Measurements from ENCODE around the gene CA6.

The CA6 gene

DNA sequence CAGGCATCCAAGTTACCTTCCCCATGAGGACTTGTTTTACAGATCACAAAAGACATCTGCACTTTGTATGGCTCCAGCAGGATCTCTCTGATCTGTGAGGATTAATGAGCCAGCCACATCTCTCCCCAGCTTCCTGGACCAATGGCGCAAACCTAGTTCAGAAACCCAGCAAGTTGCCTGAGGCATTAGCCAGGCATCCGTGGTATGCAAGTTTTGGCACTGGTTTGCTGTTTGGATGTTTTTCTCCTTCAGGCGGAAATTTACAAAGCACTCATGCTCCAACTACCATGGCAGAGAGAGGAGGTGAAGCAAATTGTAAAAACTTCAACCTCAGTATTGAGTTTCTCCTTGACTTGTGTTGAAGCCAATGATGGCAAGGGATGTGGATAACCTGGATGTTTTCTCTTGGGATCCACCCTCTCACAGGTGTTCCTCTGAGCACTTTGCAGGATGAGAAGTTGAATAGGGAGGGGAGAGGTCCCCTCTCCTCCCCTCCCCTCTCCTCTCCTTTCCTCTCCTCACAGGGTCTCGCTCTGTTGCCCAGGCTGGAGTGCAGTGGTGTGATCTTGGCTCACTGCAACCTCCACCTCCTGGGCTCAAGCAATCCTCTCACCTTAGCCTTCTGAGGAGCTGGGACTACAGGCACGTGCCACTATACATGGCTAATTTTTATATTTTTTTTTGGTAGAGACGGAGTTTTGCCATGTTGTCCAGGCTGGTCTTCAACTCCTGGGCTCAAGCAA lies 41.6 kb upstream of the CA6 start:
- no peak overlapping the region for H3K4me3 ChIP-seq (ENCODE audit: insufficient read length, low read depth)
- H3K27me3 ChIP-seq (ENCODE audit: insufficient read depth, insufficient read length) = no peaks in the 10 kb centered on the region
- H3K9me3 ChIP-seq (ENCODE audit: insufficient read depth, low read length) = no peaks in the 10 kb centered on the region; the same call in 1 of the 2 replicates
- no peaks in the 10 kb centered on the region for H3K4me1 ChIP-seq (ENCODE audit: insufficient read depth, insufficient read length)
- H3K36me3 ChIP-seq (ENCODE audit: insufficient read depth, insufficient read length, low read length) = no peaks in the 10 kb centered on the region
- DNase-seq (ENCODE audit: low read depth, low spot score) = no peak
- peak overlapping the region; percentile 17 for H3K9ac ChIP-seq (ENCODE audit: insufficient read length, low read depth)
- TF ChIP-seq YY1 (IDR thresholded peaks at IDR 0.05; ENCODE audit: insufficient read depth, insufficient read length) (no peak), SUZ12 (IDR thresholded peaks at IDR 0.05; ENCODE audit: extremely low read depth, insufficient read depth, insufficient read length) (no peak), ZNF274 (IDR thresholded peaks at IDR 0.05; ENCODE audit: low read depth, low read length) (no peak)

DNA sequence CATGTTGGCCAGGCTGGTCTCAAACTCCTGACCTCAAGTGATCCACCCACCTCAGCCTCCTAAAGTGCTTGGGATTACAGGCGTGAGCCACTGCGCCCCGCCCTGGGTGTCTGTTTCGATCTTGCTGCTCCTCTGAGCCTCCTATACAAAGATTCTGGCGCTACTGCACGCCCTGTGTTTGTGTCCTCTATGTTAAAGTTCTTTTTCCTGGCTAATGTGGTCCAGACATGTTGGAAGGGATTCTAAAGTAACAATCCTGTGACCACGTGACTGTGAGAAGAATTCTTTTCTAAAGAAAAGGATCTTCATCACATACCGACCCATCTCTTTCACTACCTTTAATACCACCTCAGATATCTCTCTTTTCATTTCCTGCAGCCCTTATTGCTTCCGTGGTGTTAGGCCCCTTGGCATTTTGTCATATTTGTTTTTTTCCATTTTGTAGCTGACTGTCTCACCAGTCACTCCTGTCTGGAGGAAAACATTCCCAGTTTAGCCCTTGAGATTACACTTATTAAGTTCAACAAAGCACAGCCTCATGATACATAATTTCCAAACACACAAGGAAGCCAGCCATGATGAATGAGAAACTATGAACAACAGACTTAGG lies 40.0 kb upstream of the CA6 start:
- H3K9me3 ChIP-seq (ENCODE audit: insufficient read depth, low read length) = no peaks in the 10 kb centered on the region; the same call in 1 of the 2 replicates
- TF ChIP-seq ZNF274 (IDR thresholded peaks at IDR 0.05; ENCODE audit: low read depth, low read length) (no peak), SUZ12 (IDR thresholded peaks at IDR 0.05; ENCODE audit: extremely low read depth, insufficient read depth, insufficient read length) (no peak), YY1 (IDR thresholded peaks at IDR 0.05; ENCODE audit: insufficient read depth, insufficient read length) (no peak)
- no peaks in the 10 kb centered on the region for H3K27me3 ChIP-seq (ENCODE audit: insufficient read depth, insufficient read length)
- no peak overlapping the region for H3K4me3 ChIP-seq (ENCODE audit: insufficient read length, low read depth)
- no peak overlapping the region for H3K9ac ChIP-seq (ENCODE audit: insufficient read length, low read depth)
- no peaks in the 10 kb centered on the region for H3K36me3 ChIP-seq (ENCODE audit: insufficient read depth, insufficient read length, low read length)
- no peak for DNase-seq (ENCODE audit: low read depth, low spot score)
- H3K4me1 ChIP-seq (ENCODE audit: insufficient read depth, insufficient read length) = no peaks in the 10 kb centered on the region

GRCh38 chr1:8908388-8909151 lies 37.1 kb upstream of the CA6 start:
- TF ChIP-seq YY1 (IDR thresholded peaks at IDR 0.05; ENCODE audit: insufficient read depth, insufficient read length) (no peak), SUZ12 (IDR thresholded peaks at IDR 0.05; ENCODE audit: extremely low read depth, insufficient read depth, insufficient read length) (no peak), ZNF274 (IDR thresholded peaks at IDR 0.05; ENCODE audit: low read depth, low read length) (no peak)
- Histone ChIP-seq H3K9me3 (ENCODE audit: insufficient read depth, low read length) (no peaks in the 10 kb centered on the region; the same call in 1 of the 2 replicates), H3K4me1 (ENCODE audit: insufficient read depth, insufficient read length) (no peaks in the 10 kb centered on the region), H3K4me3 (ENCODE audit: insufficient read length, low read depth) (no peak overlapping the region), H3K9ac (ENCODE audit: insufficient read length, low read depth) (no peak overlapping the region), H3K27me3 (ENCODE audit: insufficient read depth, insufficient read length) (no peaks in the 10 kb centered on the region), H3K36me3 (ENCODE audit: insufficient read depth, insufficient read length, low read length) (no peaks in the 10 kb centered on the region)
- DNase-seq (ENCODE audit: low read depth, low spot score) = no peak

DNA sequence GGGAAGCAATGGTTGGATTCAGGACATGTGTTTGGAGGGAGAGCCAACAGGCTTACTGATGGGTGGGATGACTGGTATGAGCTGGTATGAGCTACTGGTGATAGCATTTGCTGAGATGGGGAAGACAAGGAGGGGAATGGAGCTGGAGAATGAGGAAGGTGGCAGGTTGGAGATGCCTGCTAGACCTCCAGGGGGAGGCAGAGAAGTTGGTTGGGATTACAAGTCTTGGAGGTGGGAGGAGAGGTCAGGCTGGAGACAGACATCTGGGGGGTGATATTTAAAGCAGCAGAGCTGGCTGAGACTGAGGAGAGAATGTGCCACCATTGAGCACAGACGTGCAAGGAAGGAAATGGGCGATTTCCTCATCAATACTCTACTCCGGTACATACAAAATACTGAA lies 35.3 kb upstream of the CA6 start:
- DNase-seq (ENCODE audit: low read depth, low spot score) = no peak
- TF ChIP-seq YY1 (IDR thresholded peaks at IDR 0.05; ENCODE audit: insufficient read depth, insufficient read length) (no peak), SUZ12 (IDR thresholded peaks at IDR 0.05; ENCODE audit: extremely low read depth, insufficient read depth, insufficient read length) (no peak), ZNF274 (IDR thresholded peaks at IDR 0.05; ENCODE audit: low read depth, low read length) (no peak)
- no peaks in the 10 kb centered on the region for H3K27me3 ChIP-seq (ENCODE audit: insufficient read depth, insufficient read length)
- no peaks in the 10 kb centered on the region; the same call in 1 of the 2 replicates for H3K9me3 ChIP-seq (ENCODE audit: insufficient read depth, low read length)
- H3K4me1 ChIP-seq (ENCODE audit: insufficient read depth, insufficient read length) = no peaks in the 10 kb centered on the region
- no peaks in the 10 kb centered on the region for H3K36me3 ChIP-seq (ENCODE audit: insufficient read depth, insufficient read length, low read length)
- H3K4me3 ChIP-seq (ENCODE audit: insufficient read length, low read depth) = no peak overlapping the region
- no peak overlapping the region for H3K9ac ChIP-seq (ENCODE audit: insufficient read length, low read depth)

DNA sequence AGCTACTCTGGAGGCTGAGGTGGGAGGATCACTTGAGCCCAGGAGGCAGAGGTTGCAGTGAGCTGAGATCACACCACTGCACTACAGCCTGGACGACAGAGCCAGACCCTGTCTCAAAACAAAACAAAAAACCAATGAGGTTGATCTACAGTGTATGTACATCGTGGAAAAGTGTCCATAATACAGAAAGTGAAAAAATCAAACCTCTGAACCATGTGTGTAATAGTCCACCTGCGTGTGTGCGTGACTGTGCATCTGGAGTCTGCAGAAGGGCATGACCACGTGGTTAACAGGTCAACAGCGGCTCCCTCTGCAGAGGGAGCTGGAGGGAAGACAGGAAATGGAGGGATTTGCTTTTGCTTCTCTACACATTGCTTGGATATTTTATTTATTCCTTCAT lies 34.8 kb upstream of the CA6 start:
- TF ChIP-seq ZNF274 (IDR thresholded peaks at IDR 0.05; ENCODE audit: low read depth, low read length) = no peak
- no peak for TF ChIP-seq YY1 (IDR thresholded peaks at IDR 0.05; ENCODE audit: insufficient read depth, insufficient read length)
- TF ChIP-seq SUZ12 (IDR thresholded peaks at IDR 0.05; ENCODE audit: extremely low read depth, insufficient read depth, insufficient read length) = no peak
- no peak for DNase-seq (ENCODE audit: low read depth, low spot score)

GRCh38 chr1:8911416-8912309 lies 34.0 kb upstream of the CA6 start:
- H3K4me3 ChIP-seq (ENCODE audit: insufficient read length, low read depth) = no peak overlapping the region
- TF ChIP-seq YY1 (IDR thresholded peaks at IDR 0.05; ENCODE audit: insufficient read depth, insufficient read length) (no peak), ZNF274 (IDR thresholded peaks at IDR 0.05; ENCODE audit: low read depth, low read length) (no peak), SUZ12 (IDR thresholded peaks at IDR 0.05; ENCODE audit: extremely low read depth, insufficient read depth, insufficient read length) (no peak)
- H3K36me3 ChIP-seq (ENCODE audit: insufficient read depth, insufficient read length, low read length) = no peaks in the 10 kb centered on the region
- H3K9me3 ChIP-seq (ENCODE audit: insufficient read depth, low read length) = no peaks in the 10 kb centered on the region; the same call in 1 of the 2 replicates
- no peaks in the 10 kb centered on the region for H3K27me3 ChIP-seq (ENCODE audit: insufficient read depth, insufficient read length)
- DNase-seq (ENCODE audit: low read depth, low spot score) = peak; percentile 77
- peak overlapping the region; percentile 44 for H3K9ac ChIP-seq (ENCODE audit: insufficient read length, low read depth)
- H3K4me1 ChIP-seq (ENCODE audit: insufficient read depth, insufficient read length) = no peaks in the 10 kb centered on the region

More for the DNA sequence above, 34.8 kb upstream of the CA6 start:
- no peaks in the 10 kb centered on the region for H3K4me1 ChIP-seq (ENCODE audit: insufficient read depth, insufficient read length)
- no peaks in the 10 kb centered on the region; the same call in 1 of the 2 replicates for H3K9me3 ChIP-seq (ENCODE audit: insufficient read depth, low read length)
- no peaks in the 10 kb centered on the region for H3K27me3 ChIP-seq (ENCODE audit: insufficient read depth, insufficient read length)
- no peak overlapping the region for H3K9ac ChIP-seq (ENCODE audit: insufficient read length, low read depth)
- no peaks in the 10 kb centered on the region for H3K36me3 ChIP-seq (ENCODE audit: insufficient read depth, insufficient read length, low read length)
- no peak overlapping the region for H3K4me3 ChIP-seq (ENCODE audit: insufficient read length, low read depth)
